ENCODE data around the gene ADRA1B. TPM values are rescaled to one million over a fixed set of nuclear protein-coding genes. Genes with fewer than 3 reads are reported as not detected.

The ADRA1B gene
- total RNA-seq: not detected in 2 replicates

DNA sequence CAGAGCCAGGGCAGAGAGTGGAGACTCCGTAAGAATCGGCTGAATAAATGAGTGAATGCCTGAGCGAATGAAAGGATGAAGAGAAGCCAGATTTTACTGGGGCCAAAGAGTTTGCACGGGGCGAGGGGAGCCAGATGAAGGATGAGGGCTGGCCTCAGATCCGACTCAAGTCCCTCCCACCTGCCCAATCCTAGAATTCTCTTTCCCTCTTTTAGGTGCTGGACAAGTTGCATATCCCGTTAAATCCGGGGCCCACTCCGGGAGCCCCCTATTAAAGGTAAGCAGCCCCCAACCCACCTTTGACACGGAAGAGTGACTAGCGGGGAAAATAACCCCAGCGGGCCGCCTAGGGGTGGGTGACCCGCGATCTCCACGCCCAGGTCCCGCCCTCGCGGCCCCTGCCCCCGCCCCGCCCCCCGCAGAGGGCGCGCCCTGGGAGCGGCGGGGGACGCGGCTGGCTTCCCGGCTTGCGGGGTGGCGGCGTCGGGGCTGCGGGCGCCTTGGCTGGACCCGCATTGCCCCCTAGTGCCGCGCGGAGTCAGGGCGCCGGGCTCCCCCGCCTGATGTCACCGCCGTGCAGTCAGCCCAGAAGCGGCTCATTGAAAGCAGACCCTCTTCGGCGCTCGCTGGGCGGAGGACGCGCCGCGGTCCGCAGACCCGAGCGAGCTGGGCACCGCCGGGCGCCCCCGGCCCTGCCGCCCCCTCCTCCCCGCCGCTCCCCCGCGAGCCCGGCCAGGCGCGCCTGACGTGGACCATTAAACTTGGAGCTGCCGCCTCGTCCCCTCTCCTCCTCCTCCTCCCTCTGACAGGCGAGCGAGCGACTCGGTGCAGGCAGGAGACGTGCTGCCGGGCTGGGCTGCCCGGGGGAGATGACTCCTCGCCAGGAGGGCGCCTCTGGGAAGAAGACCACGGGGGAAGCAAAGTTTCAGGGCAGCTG is at the start of gene ADRA1B:
Gene ADRA1B, plus strand, starts transcription at position 579 of the 937 bp plus-strand sequence. CDS start 424 bp downstream, outside the sequence.
- intact Hi-C loops (cut with micrococcal nuclease): loop anchor here (1.0 to 5.0 kb wide), 4 partner anchors 399 to 759 kb away; no protein-coding TSS in a partner anchor

DNA sequence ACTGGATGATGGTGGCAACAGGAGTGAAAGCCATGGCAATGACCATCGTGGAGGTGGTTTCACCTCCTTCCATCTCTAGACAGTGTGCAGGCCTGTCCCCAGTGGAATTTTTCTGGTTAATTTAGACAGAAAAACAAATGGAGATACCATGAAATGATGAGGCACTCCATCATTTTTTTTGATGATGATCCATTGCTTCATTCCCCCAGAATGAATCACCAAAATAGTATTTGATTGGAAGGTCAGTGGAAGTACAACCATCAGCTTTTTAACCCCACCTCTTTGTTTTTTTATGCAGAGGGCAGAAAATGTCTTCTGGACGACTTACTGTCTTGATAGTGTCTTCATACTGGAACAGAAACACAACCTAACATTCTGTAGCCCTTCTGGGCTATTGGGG is 42.6 kb upstream of the ADRA1B start:
- intact Hi-C loops (cut with micrococcal nuclease): no loop called here

DNA sequence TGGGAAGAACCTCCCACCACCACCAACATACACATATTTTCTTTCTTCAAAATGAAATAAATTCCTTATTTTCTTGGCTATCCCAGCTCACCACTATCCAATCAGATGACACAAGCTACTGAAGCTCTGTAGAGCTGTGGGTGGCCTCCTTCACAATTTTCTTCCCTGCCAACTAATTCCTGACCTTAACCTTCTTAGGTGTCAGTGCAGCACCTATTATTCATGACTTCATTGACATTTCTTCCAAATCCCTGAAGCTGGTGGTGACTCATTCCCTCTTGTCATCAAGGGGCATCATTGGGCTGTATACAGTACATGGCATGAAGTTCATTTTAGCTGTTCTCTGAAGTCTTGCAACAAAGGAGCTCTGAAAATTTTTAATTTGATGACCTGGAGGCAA is 42.0 kb upstream of the ADRA1B start:
- intact Hi-C loops (cut with micrococcal nuclease): no loop called here

DNA sequence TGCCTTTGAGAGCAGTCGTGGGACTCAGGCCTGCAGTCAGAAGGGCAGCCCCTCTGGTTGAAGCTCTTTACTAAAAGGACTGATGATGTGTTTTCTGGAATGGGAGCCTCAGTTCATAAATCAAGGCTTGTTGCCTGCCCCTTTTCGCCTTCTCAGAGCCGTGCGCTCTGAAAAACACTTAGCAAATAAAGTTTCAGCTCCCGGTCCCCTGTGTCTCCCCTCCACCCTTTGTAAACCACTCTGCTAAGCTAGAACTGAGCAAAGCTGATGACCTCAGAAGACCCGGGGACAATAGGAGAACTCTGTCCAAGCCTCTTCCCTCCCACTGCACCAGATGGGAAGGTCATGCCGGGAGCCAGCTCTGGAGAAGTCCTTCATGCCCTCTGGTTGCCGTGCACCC is 39.3 kb upstream of the ADRA1B start:
- intact Hi-C loops (cut with micrococcal nuclease): no loop called here

DNA sequence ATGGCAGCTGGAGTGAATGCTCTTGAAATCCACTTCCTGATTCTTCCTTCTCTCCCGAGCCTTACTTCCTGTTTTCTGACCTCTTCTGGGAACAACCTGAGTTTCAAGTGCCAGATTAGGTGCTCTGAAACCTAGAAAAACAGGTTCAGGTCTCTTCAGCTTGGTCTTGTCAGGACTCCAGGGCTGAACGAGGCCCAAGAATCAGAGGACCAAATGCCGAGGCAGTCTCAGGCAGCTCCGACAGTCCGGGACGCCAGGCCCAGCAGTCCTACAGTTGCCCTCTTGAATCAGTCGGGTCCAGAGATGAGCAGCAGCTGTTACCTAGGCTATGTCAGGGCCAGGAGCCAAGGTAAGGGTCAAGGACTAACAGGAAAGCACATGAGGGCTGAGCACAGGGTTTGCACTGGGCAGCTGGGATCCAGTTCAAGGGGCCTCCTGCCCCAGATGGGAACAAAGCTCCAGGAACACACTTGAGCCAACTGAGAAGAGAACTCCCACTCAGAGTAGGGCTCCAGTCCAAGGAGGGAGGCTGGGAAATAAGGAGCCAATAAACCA is 38.3 kb upstream of the ADRA1B start:
- intact Hi-C loops (cut with micrococcal nuclease): no loop called here

DNA sequence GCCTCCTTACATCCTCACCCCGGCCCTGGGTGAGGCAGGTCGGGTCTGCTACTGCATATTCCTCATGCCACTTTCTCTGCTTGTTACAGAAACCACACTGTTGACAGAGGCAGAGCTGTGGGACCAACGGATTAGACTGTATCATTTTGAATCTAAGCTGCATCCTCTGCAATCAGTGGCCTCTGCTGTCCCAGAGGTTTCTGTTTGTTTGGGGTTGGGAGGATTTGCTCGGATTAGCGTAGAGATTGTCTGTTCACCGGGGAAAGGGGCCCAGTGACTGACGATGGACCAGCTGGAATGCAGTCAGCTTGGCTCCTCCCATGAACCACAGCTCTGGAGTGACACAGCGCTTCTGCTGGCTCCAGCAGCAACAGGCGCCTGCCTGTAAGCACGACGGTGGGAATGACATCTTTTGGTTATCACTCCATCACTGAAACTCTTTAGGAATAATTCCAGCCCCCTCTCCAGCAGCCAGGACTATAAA is 37.3 kb upstream of the ADRA1B start:
- intact Hi-C loops (cut with micrococcal nuclease): no loop called here

DNA sequence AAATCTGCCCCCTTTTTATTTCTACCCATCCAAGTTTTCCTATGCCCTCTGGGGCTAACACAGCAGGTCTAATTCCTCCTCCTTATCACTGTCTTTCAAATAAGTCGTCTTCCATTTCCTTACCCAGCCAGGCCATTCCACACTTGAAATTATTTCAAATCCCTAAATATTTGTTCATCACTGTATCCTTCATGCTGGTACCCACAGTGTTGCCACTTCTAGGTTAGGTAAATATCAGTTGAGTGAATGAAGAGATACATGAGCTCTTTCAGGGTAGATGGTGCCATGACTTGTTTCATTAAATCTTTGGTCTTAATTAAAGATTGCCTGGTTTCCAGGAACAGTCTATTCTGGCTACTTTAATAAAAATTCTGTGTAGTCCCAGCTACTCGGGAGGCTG is 35.6 kb upstream of the ADRA1B start:
- intact Hi-C loops (cut with micrococcal nuclease): no loop called here

DNA sequence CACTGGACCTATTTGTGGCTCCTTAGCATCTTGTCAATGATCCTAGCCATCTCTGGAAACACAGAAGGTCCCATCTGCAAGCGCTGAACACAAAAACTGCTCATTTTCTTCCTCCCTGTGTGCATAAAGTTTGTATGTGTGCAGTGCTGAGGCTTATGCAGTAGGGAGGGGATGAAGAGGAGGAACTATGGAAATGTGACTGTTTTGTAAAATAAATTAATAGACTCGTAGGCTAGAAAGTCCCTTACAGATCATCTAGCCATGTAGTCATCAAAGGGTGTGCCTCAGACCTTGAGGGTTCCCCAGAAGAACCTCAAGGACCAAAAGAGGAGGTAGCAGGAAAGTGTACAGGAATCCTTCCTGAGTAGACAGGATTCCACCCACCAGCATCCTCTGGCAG is 34.3 kb upstream of the ADRA1B start:
- intact Hi-C loops (cut with micrococcal nuclease): no loop called here

DNA sequence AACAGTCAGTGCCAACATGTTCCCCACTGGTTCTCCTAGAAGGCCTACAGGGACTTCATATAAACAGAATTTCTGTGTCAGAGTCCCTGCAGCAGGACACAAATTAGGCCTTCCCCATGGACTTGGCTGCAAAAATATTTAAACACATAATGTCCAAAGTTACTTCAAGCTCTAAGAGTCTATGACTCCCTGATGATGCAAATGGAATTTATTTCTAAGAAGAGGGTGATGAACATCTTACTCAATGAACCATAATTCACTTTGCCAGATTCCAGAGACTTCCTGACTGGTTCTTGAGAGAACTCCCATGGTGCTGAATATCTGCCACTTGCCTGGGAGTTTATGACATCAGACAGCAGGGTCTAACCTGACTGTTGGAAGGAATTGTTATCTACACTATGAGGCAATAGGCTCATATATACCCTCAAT is 32.7 kb upstream of the ADRA1B start:
- intact Hi-C loops (cut with micrococcal nuclease): no loop called here

DNA sequence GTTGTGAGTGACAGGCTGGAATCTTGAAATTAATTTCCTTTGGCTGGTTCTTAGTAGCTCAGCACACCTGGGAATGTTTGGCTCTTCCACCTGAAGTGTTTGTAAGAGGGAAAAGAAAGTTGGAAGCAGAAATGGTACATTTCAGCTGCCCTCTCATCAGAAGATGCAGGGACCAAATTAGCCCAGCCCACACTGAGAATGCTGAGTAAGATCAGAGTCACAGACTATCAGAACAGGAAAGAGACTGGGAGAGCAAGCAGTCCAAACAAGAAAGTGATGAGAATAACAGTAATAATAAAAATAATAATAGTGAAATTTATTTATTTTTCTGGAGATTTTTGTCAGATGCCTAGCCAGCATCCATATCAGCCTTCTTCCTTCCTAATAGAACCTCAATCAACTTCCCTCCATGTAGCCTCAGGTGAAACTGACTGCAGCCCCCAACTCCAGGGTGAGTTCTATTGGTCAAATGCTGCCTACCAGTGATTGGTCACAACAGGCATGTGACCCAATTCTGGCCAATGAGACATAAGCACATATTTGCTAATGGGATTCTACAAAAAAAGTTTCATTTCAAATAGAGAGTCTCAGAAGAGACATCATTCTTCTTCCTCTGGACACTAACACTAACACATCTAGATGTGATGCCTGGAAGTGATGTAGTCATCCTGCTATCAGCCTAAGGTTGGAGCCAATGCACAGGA is 31.2 kb upstream of the ADRA1B start:
- intact Hi-C loops (cut with micrococcal nuclease): no loop called here

DNA sequence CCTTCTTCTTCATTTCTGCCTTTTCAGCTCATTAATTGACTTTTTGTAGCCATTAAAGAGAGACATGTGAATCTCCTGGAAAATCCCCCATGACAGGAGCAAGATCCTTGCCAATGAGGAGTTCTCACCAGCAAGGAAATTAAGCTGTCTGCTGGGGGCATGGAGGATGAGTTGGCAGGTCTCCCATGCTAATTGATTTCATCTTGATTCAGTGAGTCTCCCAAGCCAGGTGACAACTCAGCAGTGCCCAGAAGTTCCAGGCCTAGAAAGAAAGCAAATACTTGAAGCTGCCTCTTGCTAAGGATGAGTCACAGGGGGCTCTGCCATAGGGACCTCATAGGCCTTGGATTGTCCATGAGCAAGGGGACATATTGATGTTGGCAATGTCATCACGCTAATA is 30.0 kb upstream of the ADRA1B start:
- intact Hi-C loops (cut with micrococcal nuclease): no loop called here

DNA sequence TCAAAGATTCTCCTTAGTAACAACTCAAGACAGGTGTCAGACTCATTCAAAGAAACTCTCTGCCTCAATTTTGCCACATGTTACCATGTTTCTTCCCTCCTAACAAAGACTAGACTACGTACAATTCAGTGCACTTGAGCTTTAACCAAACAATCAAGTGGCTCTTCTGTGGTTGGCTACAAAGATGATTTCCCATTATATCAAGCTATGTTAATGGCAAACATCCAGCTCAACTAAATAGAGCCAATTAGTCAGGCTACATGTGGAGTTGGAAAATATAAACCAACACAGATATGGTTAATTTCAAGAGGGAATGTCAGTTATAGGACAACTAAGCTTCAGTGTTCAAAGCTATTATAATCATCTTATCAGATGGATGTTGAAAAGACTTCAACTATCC is 29.2 kb upstream of the ADRA1B start:
- intact Hi-C loops (cut with micrococcal nuclease): no loop called here

DNA sequence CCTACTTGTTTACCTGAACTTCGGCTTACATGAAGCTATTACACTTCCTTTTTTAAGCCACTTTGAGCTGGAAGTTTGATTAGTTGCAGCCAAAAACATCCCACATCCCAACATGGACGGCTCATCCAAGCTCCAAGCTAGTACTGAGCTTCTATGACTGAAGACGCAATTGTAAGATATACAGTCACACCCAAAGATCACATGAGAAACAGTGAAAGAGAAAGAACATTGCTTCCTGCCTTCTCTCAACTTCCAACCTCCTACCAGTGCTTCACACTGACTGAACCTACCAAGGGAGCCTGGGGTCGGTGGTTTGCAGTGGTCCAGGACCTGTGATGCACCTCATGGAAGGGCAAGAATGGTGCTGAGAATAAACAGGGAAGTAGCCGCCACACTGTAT is 27.4 kb upstream of the ADRA1B start:
- intact Hi-C loops (cut with micrococcal nuclease): no loop called here

DNA sequence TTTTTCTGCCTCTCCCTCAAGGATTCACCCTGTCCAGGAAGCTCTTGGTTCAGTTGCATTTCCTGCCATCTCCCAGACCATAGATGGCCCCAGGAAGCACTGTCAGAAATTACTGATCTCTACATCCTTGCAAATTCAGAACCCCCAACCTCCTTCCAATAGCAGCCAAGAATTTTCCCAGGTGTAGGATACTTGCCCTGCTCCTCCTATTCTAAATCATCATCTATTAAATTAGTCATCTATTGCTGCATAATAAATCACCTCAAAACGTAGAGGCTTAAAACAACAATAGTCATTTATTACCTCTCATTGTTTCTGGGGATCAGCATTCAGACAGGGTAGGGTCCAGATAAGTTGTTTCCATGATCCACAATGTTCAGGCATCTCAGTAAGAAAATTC is 26.1 kb upstream of the ADRA1B start:
- intact Hi-C loops (cut with micrococcal nuclease): no loop called here

DNA sequence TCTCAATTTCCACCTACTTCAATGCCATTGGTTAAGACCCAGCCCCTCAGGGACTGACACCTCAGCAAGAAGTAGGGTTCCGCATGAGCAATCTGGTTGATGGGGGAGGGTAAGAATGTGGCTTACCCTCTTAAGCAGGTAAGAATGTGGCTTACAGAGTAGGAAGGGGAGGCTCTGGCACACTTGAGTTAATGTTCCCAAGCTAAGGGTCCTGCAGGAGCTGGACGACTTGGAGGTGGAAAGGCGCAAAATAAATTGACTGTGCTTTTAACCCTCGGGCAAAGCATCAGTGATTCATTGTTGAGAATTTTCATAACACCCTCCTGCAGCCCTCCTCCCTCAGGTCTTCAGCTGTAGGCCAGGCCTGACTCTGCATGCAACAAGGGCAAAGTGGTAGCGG is 24.9 kb upstream of the ADRA1B start:
- intact Hi-C loops (cut with micrococcal nuclease): no loop called here

DNA sequence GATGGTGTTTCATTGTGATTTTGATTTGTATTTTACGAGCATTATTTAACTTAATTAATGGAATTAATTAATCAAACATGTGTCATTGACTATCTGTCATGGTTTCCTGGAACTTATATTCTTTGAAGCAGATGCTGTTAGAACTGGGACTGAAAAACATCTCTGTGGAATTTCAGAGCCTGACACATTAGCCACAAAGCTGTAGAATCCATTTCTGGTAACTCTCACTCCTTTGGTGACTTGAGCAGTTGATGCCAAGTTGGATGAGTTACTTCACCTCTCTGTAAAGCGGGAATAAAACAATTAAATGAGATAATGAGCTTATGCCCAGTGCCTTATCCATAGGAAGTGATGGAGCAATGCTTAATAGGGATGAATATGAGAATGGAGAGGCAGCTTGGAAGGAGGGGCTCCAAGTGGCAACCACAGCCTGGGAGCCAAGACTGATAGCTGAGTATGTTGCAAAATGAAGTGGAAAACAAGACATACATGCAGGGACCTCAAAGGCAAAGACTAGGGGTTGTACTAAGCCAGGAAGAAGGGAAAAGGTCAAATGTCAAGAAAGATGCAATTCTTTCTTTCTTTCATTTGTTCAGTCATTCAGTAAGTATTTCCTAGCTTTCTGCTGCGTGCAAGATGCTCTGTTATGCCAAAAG is 23.1 kb upstream of the ADRA1B start:
- intact Hi-C loops (cut with micrococcal nuclease): no loop called here

DNA sequence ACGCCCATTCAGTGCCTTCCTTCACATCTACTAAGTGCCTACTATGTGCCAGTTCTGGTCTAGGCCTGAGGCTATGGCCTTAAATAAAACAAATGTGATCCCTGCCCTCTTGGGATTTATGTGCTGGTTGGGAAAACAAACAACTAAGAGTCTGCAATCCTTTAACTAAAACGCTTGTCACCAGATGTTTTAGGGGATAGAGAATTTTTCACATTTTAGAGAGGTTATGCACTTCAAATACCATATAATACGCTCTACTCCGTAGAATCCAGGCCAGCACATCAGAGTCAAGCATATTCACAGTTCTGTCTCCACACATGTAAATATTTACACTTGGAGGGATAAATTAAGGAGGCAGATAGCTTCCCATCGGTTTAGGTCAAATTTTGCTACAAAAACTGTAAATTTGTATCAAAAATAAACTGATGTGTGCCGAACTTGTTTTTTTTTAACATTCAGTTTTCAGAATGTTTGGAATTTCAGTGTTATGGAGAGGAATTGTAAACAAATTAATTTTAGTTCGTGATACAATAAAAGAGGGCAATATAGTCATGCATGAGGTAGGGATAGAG is 22.0 kb upstream of the ADRA1B start:
- intact Hi-C loops (cut with micrococcal nuclease): no loop called here

DNA sequence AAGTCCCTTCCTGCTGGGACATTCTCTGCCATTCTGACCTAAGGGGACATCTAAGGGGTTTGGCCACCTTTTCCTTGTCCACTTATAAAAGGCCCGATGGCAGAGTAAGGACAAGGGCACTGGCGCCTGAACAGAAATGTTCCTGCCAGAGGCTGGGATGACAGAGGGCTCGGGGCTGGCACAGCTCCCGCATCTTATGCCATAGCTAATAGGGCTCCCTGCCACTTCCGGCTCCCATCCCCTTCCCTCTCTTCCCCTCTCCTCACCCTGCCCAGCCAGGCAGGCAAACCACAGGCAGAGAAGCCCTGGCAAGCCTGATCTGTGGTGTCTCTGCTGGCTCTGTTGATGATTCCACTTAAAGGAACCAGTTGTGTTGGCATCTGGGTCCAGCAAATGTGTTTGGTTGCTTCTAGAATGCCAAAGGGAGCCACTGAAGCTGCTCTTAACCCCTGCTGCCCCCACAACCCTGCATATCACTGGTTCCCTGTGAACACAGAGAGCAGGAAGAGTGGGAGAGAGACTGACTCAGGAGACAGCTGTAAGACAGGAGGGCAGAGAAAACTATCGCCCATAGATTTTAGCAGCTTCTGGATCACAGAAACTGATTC is 18.4 kb upstream of the ADRA1B start:
- intact Hi-C loops (cut with micrococcal nuclease): no loop called here

DNA sequence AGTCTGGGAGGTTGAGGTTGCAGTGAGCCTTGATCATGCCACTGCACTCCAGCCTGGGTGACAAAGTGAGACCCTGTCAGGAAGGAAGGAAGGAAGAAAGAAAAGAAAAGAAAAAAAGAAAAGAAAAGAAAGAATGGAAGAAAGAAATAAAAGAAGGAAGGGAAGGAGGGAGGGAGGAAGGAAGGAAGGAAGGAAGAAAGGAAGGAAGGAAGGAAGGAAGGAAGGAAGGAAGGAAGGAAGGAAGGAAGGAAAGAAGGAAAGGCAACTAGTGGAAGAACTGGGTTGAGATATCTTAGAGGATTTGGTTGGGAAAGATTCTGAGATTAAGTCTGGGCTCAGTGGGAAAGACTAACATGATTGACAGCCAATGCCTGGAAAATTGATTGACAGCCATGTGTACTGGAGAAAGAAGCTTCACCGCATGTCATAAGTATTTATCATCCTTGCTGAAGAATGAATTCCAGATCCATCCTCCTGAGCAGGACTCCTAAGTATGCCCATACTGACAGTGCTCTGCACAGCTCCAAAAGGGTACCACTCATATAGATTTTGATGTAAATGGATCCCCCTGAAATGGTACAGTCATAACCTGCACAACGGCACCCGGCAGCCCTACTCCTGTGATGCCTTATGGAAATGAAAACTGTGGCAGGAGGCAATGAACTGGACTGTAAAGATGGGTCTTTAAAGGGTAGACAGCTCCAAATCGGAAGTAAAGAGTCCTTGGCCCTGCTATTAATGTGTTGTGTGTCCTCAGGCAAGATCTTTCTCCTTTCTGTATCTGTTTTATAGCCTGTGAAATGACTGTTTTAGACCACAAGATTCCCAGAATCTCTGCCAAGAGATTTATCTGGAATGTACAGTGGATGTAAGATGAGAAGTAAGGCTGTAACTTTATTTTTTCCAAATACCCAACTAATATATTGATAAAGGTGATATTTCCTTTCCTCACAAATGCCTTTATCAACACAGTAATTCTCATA is 16.9 kb upstream of the ADRA1B start:
- intact Hi-C loops (cut with micrococcal nuclease): no loop called here

DNA sequence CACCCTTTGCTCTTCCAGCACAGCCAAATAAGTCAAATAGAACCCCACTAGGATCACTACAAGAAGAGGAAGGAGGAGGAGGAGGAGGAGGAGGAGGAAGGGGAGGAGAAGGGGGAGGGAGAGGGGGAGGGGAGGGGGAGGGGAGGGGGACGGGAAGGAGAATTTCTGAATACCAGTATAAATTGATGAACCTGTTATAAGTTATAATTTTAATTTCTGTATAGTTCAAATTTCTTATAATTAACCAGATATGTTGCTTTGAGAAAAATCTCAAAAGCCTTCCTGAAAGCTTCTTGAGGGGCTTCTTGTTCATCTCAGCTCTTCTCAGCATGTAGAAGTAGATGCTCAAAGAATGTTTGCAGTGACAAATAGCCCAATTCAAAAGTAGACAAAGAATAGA is 15.0 kb upstream of the ADRA1B start:
- intact Hi-C loops (cut with micrococcal nuclease): no loop called here

All from T-helper 1 cell treated with Interleukin-12 subunit alpha and Interleukin-12 subunit beta and Interleukin-4 antibody, amounts not matched to agents 30 ng/mL and 1 ng/mL, for 36 hours (primary cell).